Measurements from ENCODE around the gene ADCY7. TPM values are rescaled to one million over a fixed set of nuclear protein-coding genes. Genes with fewer than 3 reads are reported as not detected.

The ADCY7 gene
- total RNA-seq, 1 experiment from 2014 or later = 5.5 TPM

- H3K27me3 ChIP-seq (replicated peaks; ENCODE audit: insufficient read depth, low read depth, low read length, poor library complexity) = no peaks in the 10 kb centered on the region
- DNase-seq (ENCODE audit: low spot score) = no peak
- TF ChIP-seq EZH2 (IDR thresholded peaks at IDR 0.05; ENCODE audit: borderline replicate concordance, low read depth, low read length, poor library complexity, severe bottlenecking) (no peak), CTCF (conservative IDR thresholded peaks at IDR 0.05; ENCODE audit: low read depth, low read length) (no peak)
- H3K4me1 ChIP-seq (ENCODE audit: insufficient read depth, low read length, poor library complexity, severe bottlenecking) = no peaks in the 10 kb centered on the region
- BruUV-seq (replicated peaks) = no TSS peak
- H3K9me3 ChIP-seq (ENCODE audit: low read depth, low read length, poor library complexity, severe bottlenecking) = no peaks in the 10 kb centered on the region
- no peak overlapping the region for H3K27ac ChIP-seq (ENCODE audit: low read depth, low read length, poor library complexity, severe bottlenecking)
- no peak overlapping the region for H3K4me3 ChIP-seq (ENCODE audit: low read depth, low read length, poor library complexity, severe bottlenecking)
- intact Hi-C loops (cut with micrococcal nuclease; ENCODE audit: unreplicated experiment) = no loop called here
- CTCF ChIA-PET = no interaction called here
- no peaks in the 10 kb centered on the region for H3K36me3 ChIP-seq (ENCODE audit: insufficient read depth, low read length, poor library complexity, severe bottlenecking)
- POLR2A ChIA-PET (ENCODE audit: low non-redundant PET) = no interaction called here
Observed at GRCh38 chr16:50244504-50245416, 21.6 kb upstream of the ADCY7 start.

DNA sequence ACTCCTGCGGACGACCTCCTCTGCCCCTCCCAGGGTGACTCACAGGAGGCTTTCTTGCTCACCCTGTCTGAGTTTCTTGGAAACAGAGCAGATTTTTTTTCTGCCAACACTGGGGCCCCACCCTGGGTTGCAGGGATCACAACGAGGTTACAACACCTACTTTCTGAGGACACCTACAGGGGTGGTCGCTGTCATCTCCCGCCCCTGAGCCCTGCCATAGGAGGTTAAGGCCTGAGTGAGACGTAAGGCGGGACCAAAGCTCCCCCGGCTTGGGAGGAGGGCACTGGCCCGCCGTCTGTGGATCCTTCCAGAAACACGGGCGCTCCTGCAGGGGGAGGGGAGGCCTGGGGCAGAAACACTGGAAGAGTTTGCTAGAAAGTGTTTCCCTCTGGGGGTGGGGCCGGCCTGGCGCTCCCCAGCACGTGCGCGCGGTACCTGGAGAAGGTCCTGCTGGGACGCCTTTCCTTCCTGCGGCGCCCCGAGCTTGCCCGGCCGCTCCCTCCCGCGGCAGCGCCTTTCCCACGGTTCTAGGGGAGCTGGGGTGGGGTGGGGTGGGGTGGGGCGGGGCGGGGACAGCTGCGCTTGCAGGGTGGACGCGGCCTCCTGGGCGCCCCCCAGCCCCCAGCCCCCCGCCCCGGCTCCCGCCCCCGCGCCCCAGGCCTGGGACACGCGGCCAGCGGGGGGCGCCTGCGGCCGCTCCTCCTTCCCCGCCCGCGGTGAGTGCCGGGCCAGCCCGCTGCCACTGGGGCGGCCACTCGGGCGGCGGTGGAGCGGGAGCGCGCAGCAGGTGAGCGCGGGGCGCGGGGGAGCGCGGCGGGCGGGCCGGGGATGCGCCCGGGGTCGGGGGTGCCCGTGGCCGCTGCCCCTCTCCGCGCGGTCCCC, 20.7 kb upstream of the ADCY7 start:
- Histone ChIP-seq H3K4me3 (ENCODE audit: low read depth, low read length, poor library complexity, severe bottlenecking) (peak overlapping the region; percentile 44), H3K36me3 (ENCODE audit: insufficient read depth, low read length, poor library complexity, severe bottlenecking) (no peaks in the 10 kb centered on the region), H3K27ac (ENCODE audit: low read depth, low read length, poor library complexity, severe bottlenecking) (no peak overlapping the region), H3K9me3 (ENCODE audit: low read depth, low read length, poor library complexity, severe bottlenecking) (no peaks in the 10 kb centered on the region), H3K4me1 (ENCODE audit: insufficient read depth, low read length, poor library complexity, severe bottlenecking) (no peaks in the 10 kb centered on the region), H3K27me3 (replicated peaks; ENCODE audit: insufficient read depth, low read depth, low read length, poor library complexity) (no peaks in the 10 kb centered on the region)
- TF ChIP-seq CTCF (conservative IDR thresholded peaks at IDR 0.05; ENCODE audit: low read depth, low read length) = no peak
- TF ChIP-seq EZH2 (IDR thresholded peaks at IDR 0.05; ENCODE audit: borderline replicate concordance, low read depth, low read length, poor library complexity, severe bottlenecking) = no peak
- CTCF ChIA-PET = no interaction called here
- BruUV-seq (replicated peaks) = no TSS peak
- POLR2A ChIA-PET (ENCODE audit: low non-redundant PET) = no interaction called here
- intact Hi-C loops (cut with micrococcal nuclease; ENCODE audit: unreplicated experiment) = no loop called here
- no peak for DNase-seq (ENCODE audit: low spot score)

DNA sequence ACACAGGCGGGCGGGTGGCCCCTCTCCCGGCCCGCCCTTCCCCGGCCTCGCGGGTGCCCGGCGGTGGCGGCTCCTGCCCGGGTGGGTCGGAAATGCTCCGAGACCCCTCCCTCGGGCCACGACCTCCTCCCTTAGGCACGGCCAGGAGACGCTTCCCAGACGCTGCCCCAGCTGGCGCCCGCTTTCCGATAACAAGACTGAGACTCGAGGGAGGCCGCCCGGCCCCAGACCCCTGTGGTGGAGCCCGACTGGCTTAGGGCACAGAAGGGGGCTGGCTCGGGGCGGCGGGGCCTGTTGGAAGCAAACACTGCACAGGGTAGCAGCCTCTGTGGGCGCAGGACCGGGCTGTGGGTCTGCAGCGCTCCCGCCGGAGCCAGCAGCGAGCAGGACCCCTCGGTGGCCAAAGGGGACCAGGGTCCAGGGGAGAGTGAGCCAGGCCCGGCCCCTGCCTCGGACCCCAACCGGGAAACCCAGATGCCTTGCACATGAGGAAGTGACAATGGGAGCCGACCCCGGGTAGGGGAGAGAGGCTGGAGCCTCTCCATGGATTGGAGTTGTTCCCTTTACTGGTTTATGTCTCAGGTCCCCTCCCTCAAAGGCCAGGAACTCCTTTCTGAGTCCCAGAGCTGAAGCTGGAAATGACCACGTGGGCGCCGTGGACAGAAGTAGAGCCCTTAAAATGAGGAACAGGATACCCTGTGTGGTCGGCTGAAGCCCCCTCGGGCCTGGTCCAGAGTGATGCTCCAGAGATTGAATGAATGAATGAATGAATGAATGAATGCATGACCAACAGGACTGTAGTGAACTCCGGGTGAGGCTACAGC, 19.8 kb upstream of the ADCY7 start:
- Histone ChIP-seq H3K4me1 (ENCODE audit: insufficient read depth, low read length, poor library complexity, severe bottlenecking) (no peaks in the 10 kb centered on the region), H3K27ac (ENCODE audit: low read depth, low read length, poor library complexity, severe bottlenecking) (no peak overlapping the region), H3K4me3 (ENCODE audit: low read depth, low read length, poor library complexity, severe bottlenecking) (peak overlapping the region; percentile 44), H3K27me3 (replicated peaks; ENCODE audit: insufficient read depth, low read depth, low read length, poor library complexity) (no peaks in the 10 kb centered on the region), H3K36me3 (ENCODE audit: insufficient read depth, low read length, poor library complexity, severe bottlenecking) (no peaks in the 10 kb centered on the region), H3K9me3 (ENCODE audit: low read depth, low read length, poor library complexity, severe bottlenecking) (no peaks in the 10 kb centered on the region)
- ChIA-PET CTCF (no interaction called here), POLR2A (ENCODE audit: low non-redundant PET) (no interaction called here)
- BruUV-seq (replicated peaks) = no TSS peak
- DNase-seq (ENCODE audit: low spot score) = no peak
- intact Hi-C loops (cut with micrococcal nuclease; ENCODE audit: unreplicated experiment) = no loop called here
- TF ChIP-seq EZH2 (IDR thresholded peaks at IDR 0.05; ENCODE audit: borderline replicate concordance, low read depth, low read length, poor library complexity, severe bottlenecking) = no peak
- TF ChIP-seq CTCF (conservative IDR thresholded peaks at IDR 0.05; ENCODE audit: low read depth, low read length) = no peak
